SK-N-SH (cell line): Measurements from ENCODE around the gene CYTH3. TPM values are rescaled to one million over a fixed set of nuclear protein-coding genes. Genes with fewer than 3 reads are reported as not detected.
A peak's percentile ranks its signal among the peaks of the same experiment; 100 is the strongest.

Source experiments
- CTCF ChIA-PET: fragments of 300-600, 350-600 bp; formaldehyde crosslinking; extraction: SDS; loops from one replicate; lab custom pipeline; 2021; lab: Yijun Ruan, JAX
- POLR2A ChIA-PET: fragments of 350-600 bp; sonication (Branson Sonifier 250); formaldehyde crosslinking; extraction: SDS; loops from one replicate; lab custom pipeline; 2020; ENCODE audit warnings: antibody characterized with exemption, inconsistent platforms; lab: Yijun Ruan, JAX
- DNase-seq: peaks from one replicate; pipeline ENCODE4 v3.0.0; 2012
- H2AFZ ChIP-seq: fragments of 200-600 bp; sonication (generic); 2 replicates; pipeline ENCODE4 v1.8.1; 2016; ENCODE audit warnings: antibody characterized with exemption, mild to moderate bottlenecking, low read depth
- H3F3A ChIP-seq: fragments of 200-600 bp; sonication (generic); replicated peaks from 2 replicates; pipeline ENCODE3; 2016; ENCODE audit warnings: antibody characterized with exemption, mild to moderate bottlenecking; ENCODE audit not compliant: insufficient read depth
- H3K27ac ChIP-seq, 2 experiments: fragments of 200-500 bp in 1 of 2; fragments of 200-600 bp in 1 of 2; sonication (Bioruptor generic) in 1 of 2; sonication (generic), shearing (Covaris generic) in 1 of 2; 2 replicates each; pipeline versions ENCODE4 v1.5.1 to v1.6.1; 2014 to 2016; ENCODE audit warnings: low read depth in 2 of 2, inconsistent platforms in 1 of 2, low read length in 1 of 2, mild to moderate bottlenecking in 1 of 2, mixed read lengths in 1 of 2
- H3K27me3 ChIP-seq: fragments of 200-600 bp; sonication (generic), shearing (Covaris generic); 2 replicates; pipeline ENCODE4 v1.6.1; 2016; ENCODE audit warnings: mixed run types; ENCODE audit not compliant: insufficient read depth
- H3K36me3 ChIP-seq, 2 experiments: fragments of 200-500 bp in 1 of 2; fragments of 200-600 bp in 1 of 2; sonication (Bioruptor generic) in 1 of 2; sonication (generic) in 1 of 2; replicated peaks in 1 of 2; 2 replicates each; pipeline versions ENCODE3 to v1.5.1; 2014 to 2016; ENCODE audit warnings: low read length in 1 of 2, mild to moderate bottlenecking in 1 of 2; ENCODE audit not compliant: insufficient read depth in 2 of 2, control insufficient read depth in 1 of 2
- H3K4me1 ChIP-seq, 2 experiments: fragments of 200-500 bp in 1 of 2; fragments of 200-600 bp in 1 of 2; sonication (Bioruptor generic) in 1 of 2; sonication (generic), shearing (Covaris generic) in 1 of 2; 2 replicates each; pipeline versions ENCODE4 v1.5.1 to v1.6.1; 2014 to 2016; ENCODE audit warnings: low read depth in 1 of 2, low read length in 1 of 2, mixed run types in 1 of 2; ENCODE audit not compliant: insufficient read depth in 2 of 2, control insufficient read depth in 1 of 2
- H3K4me2 ChIP-seq: fragments of 200-600 bp; sonication (generic), shearing (Covaris generic); 2 replicates; pipeline ENCODE4 v1.6.1; 2017; ENCODE audit warnings: mixed run types
- H3K4me3 ChIP-seq, 2 experiments: fragments of 200-500 bp in 1 of 2; fragments of 200-600 bp in 1 of 2; sonication (Bioruptor generic) in 1 of 2; sonication (generic), shearing (Covaris generic) in 1 of 2; 2 replicates each; pipeline versions ENCODE4 v1.5.1 to v1.8.1; 2014 to 2016; ENCODE audit warnings: low read depth in 2 of 2, inconsistent platforms in 1 of 2, low read length in 1 of 2, mild to moderate bottlenecking in 1 of 2, mixed read lengths in 1 of 2, moderate library complexity in 1 of 2
- H3K79me2 ChIP-seq: fragments of 200-600 bp; sonication (generic); 2 replicates; pipeline ENCODE4 v1.8.1; 2017; ENCODE audit warnings: mild to moderate bottlenecking; ENCODE audit not compliant: insufficient read depth
- H3K9ac ChIP-seq: fragments of 200-600 bp; sonication (generic); 2 replicates; pipeline ENCODE4 v1.6.1; 2017; ENCODE audit warnings: mixed run types
- H3K9me2 ChIP-seq: fragments of 200-600 bp; sonication (generic); 2 replicates; pipeline ENCODE4 v1.6.1; 2017; ENCODE audit warnings: mixed run types
- H3K9me3 ChIP-seq: fragments of 200-600 bp; sonication (generic); 2 replicates; pipeline ENCODE4 v1.6.1; 2017; ENCODE audit warnings: mixed run types, mild to moderate bottlenecking, moderate library complexity
- H4K20me1 ChIP-seq: fragments of 200-600 bp; sonication (generic); 2 replicates; pipeline ENCODE4 v1.6.1; 2017; ENCODE audit warnings: mild to moderate bottlenecking, mixed run types; ENCODE audit not compliant: insufficient read depth
- CHD2 ChIP-seq: fragments of 150-350 bp; IDR thresholded peaks from 2 replicates; pipeline ENCODE4 v1.6.1; 2018; ENCODE audit warnings: low read length; ENCODE audit not compliant: partially characterized antibody
- ELF1 ChIP-seq: IDR thresholded peaks from 2 replicates; pipeline ENCODE4 v1.4.0; 2012
- EP300 ChIP-seq, 2 experiments: IDR thresholded peaks; 2 replicates each; pipeline versions ENCODE4 v1.4.0 to v1.6.1; 2012; ENCODE audit warnings: borderline replicate concordance in 1 of 2, low read depth in 1 of 2, low read length in 1 of 2
- FOXJ3 ChIP-seq: sonication (generic); formaldehyde crosslinking; IDR thresholded peaks from 2 replicates; pipeline ENCODE4 v1.5.1; 2020; ENCODE audit warnings: mild to moderate bottlenecking, missing genetic modification reagents
- FOXM1 ChIP-seq: IDR thresholded peaks from 2 replicates; pipeline ENCODE4 v1.4.0; 2012; ENCODE audit warnings: low read depth, mild to moderate bottlenecking
- GABPA ChIP-seq: IDR thresholded peaks from 2 replicates; pipeline ENCODE4 v1.4.0; 2012; ENCODE audit warnings: low read depth, mild to moderate bottlenecking
- MAX ChIP-seq: IDR thresholded peaks from 2 replicates; pipeline ENCODE4 v1.4.0; 2012; ENCODE audit warnings: low read depth
- MEF2A ChIP-seq: IDR thresholded peaks from 2 replicates; pipeline ENCODE4 v1.4.0; 2012; ENCODE audit warnings: low read depth, borderline replicate concordance
- NFIC ChIP-seq: IDR thresholded peaks from 2 replicates; pipeline ENCODE4 v1.4.0; 2012; ENCODE audit warnings: borderline replicate concordance
- NRF1 ChIP-seq: IDR thresholded peaks from 2 replicates; pipeline ENCODE4 v1.6.1; 2012; ENCODE audit warnings: low read depth, mild to moderate bottlenecking, low read length
- PBX3 ChIP-seq: IDR thresholded peaks from 2 replicates; pipeline ENCODE4; 2012
- RFX5 ChIP-seq: IDR thresholded peaks from 2 replicates; pipeline ENCODE4 v1.6.1; 2012; ENCODE audit warnings: mild to moderate bottlenecking, improper control_type of control experiment, low read length
- RXRA ChIP-seq: IDR thresholded peaks from 2 replicates; pipeline ENCODE4 v1.4.0; 2012; ENCODE audit warnings: low read depth, mild to moderate bottlenecking, borderline replicate concordance
- TAF1 ChIP-seq: IDR thresholded peaks from 2 replicates; pipeline ENCODE4 v1.6.1; 2012; ENCODE audit warnings: low read depth, mild to moderate bottlenecking, low read length, moderate library complexity, borderline replicate concordance
- TCF12 ChIP-seq: IDR thresholded peaks from 2 replicates; pipeline ENCODE4 v1.4.0; 2012
- TEAD4 ChIP-seq: IDR thresholded peaks from 2 replicates; pipeline ENCODE4 v1.4.0; 2012; ENCODE audit warnings: mild to moderate bottlenecking, borderline replicate concordance; ENCODE audit not compliant: insufficient read depth
- USF1 ChIP-seq: IDR thresholded peaks from 2 replicates; pipeline ENCODE4 v1.4.0; 2012; ENCODE audit warnings: low read depth, borderline replicate concordance
- YY1 ChIP-seq: IDR thresholded peaks from 2 replicates; pipeline ENCODE4 v1.4.0; 2012; ENCODE audit warnings: low read depth, mild to moderate bottlenecking
- WGBS: methylation state at CpG from one replicate; pipeline ENCODE4 v1.1.6; 2017; ENCODE audit warnings: low lambda C conversion rate; 5-methylcytosine and 5-hydroxymethylcytosine counted together
- polyA plus RNA-seq, 3 experiments: library from polyadenylated mRNA; depleted of rRNA; stranded (reverse); fragments of >200 nt; gene quantifications; 2 replicates each; pipeline ENCODE4 v1.2.3, GENCODE V29; 2012
- TF ChIP-seq, protein P1 (sequence below): fragments of 150-350 bp; IDR thresholded peaks from 2 replicates; pipeline ENCODE4 v1.6.1; 2017; ENCODE audit warnings: antibody characterized with exemption, low read length, low read depth, borderline replicate concordance
- TF ChIP-seq, protein P2 (sequence below): fragments of 150-350 bp; IDR thresholded peaks from 2 replicates; pipeline ENCODE4 v1.6.1; 2016; ENCODE audit warnings: mild to moderate bottlenecking, low read depth, low read length

Gene CYTH3
- polyA plus RNA-seq, 1 of the 3 experiments (the other 2 are of a cell fraction) = 55.1 TPM

DNA sequence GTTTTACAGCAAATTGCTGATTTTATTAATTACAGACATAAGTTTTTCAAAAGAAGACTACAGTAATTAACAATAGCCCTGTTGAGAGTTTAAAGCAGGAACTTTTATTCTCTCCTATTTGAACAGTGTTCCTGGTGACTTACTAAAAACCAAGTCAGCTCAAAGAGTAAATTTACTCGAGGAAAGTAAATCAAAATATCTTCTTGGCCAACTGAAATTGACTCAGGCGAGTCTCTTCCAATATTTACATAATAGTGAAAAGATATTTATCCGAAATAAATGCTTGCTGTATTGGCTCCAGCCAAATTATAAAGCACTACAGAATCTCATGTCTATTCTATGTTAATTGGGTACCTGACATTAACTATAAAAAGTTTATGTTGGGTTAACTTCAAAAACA is 13.2 kb downstream of the CYTH3 start:
- CTCF ChIA-PET = interaction anchor here (1.2 to 2.7 kb wide), 4 partner anchors 10 to 95 kb away, joined by 3 to 9 read pairs (median 4); no protein-coding TSS in a partner anchor
- H3K9me2 ChIP-seq = no peaks in the 10 kb centered on the region
- H3K27ac ChIP-seq = peak overlapping the region; percentile 48 to 99; a peak in 3 of 4 replicates
- peaks cover 92% of the 10 kb centered on the region for H3K79me2 ChIP-seq
- no peak overlapping the region for H2AFZ ChIP-seq
- 67% methylated on average over 3 of the region's 3 CpGs for WGBS
- H3K4me3 ChIP-seq = no peak overlapping the region
- H3F3A ChIP-seq = peaks cover 66% of the 10 kb centered on the region
- H3K9ac ChIP-seq = peak overlapping the region; percentile 69; the same call in 1 of the 2 replicates
- no peak for DNase-seq
- no peaks in the 10 kb centered on the region for H3K27me3 ChIP-seq
- H3K4me2 ChIP-seq = peak overlapping the region; percentile 56; the same call in 1 of the 2 replicates
- H3K9me3 ChIP-seq = no peaks in the 10 kb centered on the region
- peaks cover 0 to 5% of the 10 kb centered on the region in 2 experiments for H3K36me3 ChIP-seq
- POLR2A ChIA-PET = no interaction called here
- no peaks in the 10 kb centered on the region for H4K20me1 ChIP-seq
- peaks cover 29 to 65% of the 10 kb centered on the region in 2 experiments for H3K4me1 ChIP-seq
- TF ChIP-seq NRF1 (no peak), EP300 (IDR thresholded peaks at IDR 0.05; ENCODE audit: borderline replicate concordance in 1 of 2, low read depth in 1 of 2, low read length in 1 of 2) (no peak), FOXJ3 (CRISPR knock-in tag) (no peak), YY1 (no peak), RFX5 (no peak), ELF1 (no peak), NFIC (no peak), TCF12 (no peak)
- TF ChIP-seq, protein P1, sequence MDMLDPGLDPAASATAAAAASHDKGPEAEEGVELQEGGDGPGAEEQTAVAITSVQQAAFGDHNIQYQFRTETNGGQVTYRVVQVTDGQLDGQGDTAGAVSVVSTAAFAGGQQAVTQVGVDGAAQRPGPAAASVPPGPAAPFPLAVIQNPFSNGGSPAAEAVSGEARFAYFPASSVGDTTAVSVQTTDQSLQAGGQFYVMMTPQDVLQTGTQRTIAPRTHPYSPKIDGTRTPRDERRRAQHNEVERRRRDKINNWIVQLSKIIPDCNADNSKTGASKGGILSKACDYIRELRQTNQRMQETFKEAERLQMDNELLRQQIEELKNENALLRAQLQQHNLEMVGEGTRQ = no peak

- DNase-seq = no peak
- WGBS = 38% methylated on average over 5 of the region's 5 CpGs
- no peak overlapping the region for H3K4me3 ChIP-seq
- TF ChIP-seq CHD2 (no peak), RXRA (no peak), TAF1 (no peak), MAX (0 out of 2 replicates have a peak, but pooled peaks have one; percentile 21), NRF1 (no peak), EP300 (IDR thresholded peaks at IDR 0.05; ENCODE audit: borderline replicate concordance in 1 of 2, low read depth in 1 of 2, low read length in 1 of 2) (peak; percentile 6 to 8; a peak in 1 of 4 replicates), TEAD4 (no peak), TCF12 (peak; percentile 79), MEF2A (no peak), RFX5 (peak; percentile 88), YY1 (no peak), GABPA (no peak), USF1 (no peak), PBX3 (no peak), FOXM1 (no peak), ELF1 (no peak)
- TF ChIP-seq, protein P2, sequence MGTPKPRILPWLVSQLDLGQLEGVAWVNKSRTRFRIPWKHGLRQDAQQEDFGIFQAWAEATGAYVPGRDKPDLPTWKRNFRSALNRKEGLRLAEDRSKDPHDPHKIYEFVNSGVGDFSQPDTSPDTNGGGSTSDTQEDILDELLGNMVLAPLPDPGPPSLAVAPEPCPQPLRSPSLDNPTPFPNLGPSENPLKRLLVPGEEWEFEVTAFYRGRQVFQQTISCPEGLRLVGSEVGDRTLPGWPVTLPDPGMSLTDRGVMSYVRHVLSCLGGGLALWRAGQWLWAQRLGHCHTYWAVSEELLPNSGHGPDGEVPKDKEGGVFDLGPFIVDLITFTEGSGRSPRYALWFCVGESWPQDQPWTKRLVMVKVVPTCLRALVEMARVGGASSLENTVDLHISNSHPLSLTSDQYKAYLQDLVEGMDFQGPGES = no peak
- TF ChIP-seq, protein P1 = no peak
Observed at GRCh38 chr7:6258440-6259182, 13.8 kb downstream of the CYTH3 start.

More at GRCh38 chr7:6258440-6259182, 13.8 kb downstream of the CYTH3 start:
- Histone ChIP-seq H2AFZ (no peak overlapping the region), H3K4me2 (peak overlapping the region; percentile 56; the same call in 1 of the 2 replicates), H3K27ac (peak overlapping the region; percentile 48 to 99; a peak in 3 of 4 replicates), H3K9ac (peak overlapping the region; percentile 69; the same call in 1 of the 2 replicates), H3F3A (peaks cover 66% of the 10 kb centered on the region), H3K36me3 (peaks cover 0 to 4% of the 10 kb centered on the region in 2 experiments), H4K20me1 (no peaks in the 10 kb centered on the region), H3K27me3 (no peaks in the 10 kb centered on the region), H3K4me1 (peaks cover 29 to 65% of the 10 kb centered on the region in 2 experiments), H3K9me2 (no peaks in the 10 kb centered on the region), H3K79me2 (peaks cover 92% of the 10 kb centered on the region), H3K9me3 (no peaks in the 10 kb centered on the region)
- POLR2A ChIA-PET = no interaction called here
- CTCF ChIA-PET = interaction anchor here (1.2 to 2.7 kb wide), 3 partner anchors 10 to 94 kb away, joined by 3 to 9 read pairs (median 4); no protein-coding TSS in a partner anchor
